Psoas muscle (tissue), 8 donors: ENCODE measurements around the gene ZFHX3. TPM values are rescaled to one million over a fixed set of nuclear protein-coding genes. Genes with fewer than 3 reads are reported as not detected.

ENCODE experiments used
- ATAC-seq, 4 donors: fragments of 200-7000 bp; cut with Tn5 transposase; one replicate each; pipeline ENCODE4 v1.9.1; 2020; ENCODE audit warnings: moderate library complexity in 3 of 4, mild to moderate bottlenecking in 2 of 4
- DNase-seq, 2 donors: peaks; one replicate each; pipeline ENCODE4 v3.0.0-alpha.2; 2020
- H3K27ac ChIP-seq: fragments of 200-600 bp; one replicate; pipeline ENCODE4 v1.8.0; 2022
- H3K27me3 ChIP-seq, 3 donors: fragments of 200-600 bp in 1 of 3; one replicate each; pipeline versions ENCODE4 v1.6.1 to v1.8.0; 2013 to 2022; ENCODE audit warnings: low read length in 2 of 3, mild to moderate bottlenecking in 2 of 3, moderate library complexity in 1 of 3; ENCODE audit not compliant: insufficient read depth in 3 of 3
- H3K36me3 ChIP-seq, 2 donors: fragments of 200-600 bp in 1 of 2; one replicate each; pipeline versions ENCODE4 v1.6.1 to v1.8.0; 2013 to 2022; ENCODE audit warnings: low read depth in 1 of 2, mild to moderate bottlenecking in 1 of 2, moderate library complexity in 1 of 2; ENCODE audit not compliant: insufficient read depth in 1 of 2
- H3K4me1 ChIP-seq: fragments of 200-600 bp; one replicate; pipeline ENCODE4 v1.8.0; 2022
- H3K4me3 ChIP-seq: fragments of 200-600 bp; one replicate; pipeline ENCODE4 v1.8.0; 2022; ENCODE audit warnings: mild to moderate bottlenecking
- H3K9me3 ChIP-seq: fragments of 200-600 bp; one replicate; pipeline ENCODE4 v1.8.0; 2022
- WGBS, 3 donors: extraction: QIAGEN DNeasy Blood & Tissue Kit; methylation state at CpG; one replicate each; pipeline versions ENCODE4 v1.1.6 to v1.1.7; 2013; 5-methylcytosine and 5-hydroxymethylcytosine counted together
- intact Hi-C, 2 donors: fragments of 100-400 bp; cut with DNase I; formaldehyde crosslinking; loops; one replicate each; pipeline versions ENCODE4 v1.11.0 to v1.14.2; 2022
- polyA plus RNA-seq, 3 donors: library from polyadenylated mRNA; stranded (reverse); fragments of 200-250 nt; gene quantifications; one replicate each; pipeline ENCODE4 v1.2.3, GENCODE V29; 2013
- total RNA-seq, 4 donors: library from RNA; stranded (reverse); fragmentation: NEBNext Ultra II Directional in 2 of 4; extraction: Animal tissue kit (Norgen Biotek cat#: 25700) in 2 of 4; gene quantifications; one replicate each; pipeline versions ENCODE4 v1.2.1 to v1.2.4, GENCODE V29; 2021 to 2023
- TF ChIP-seq, protein P1 (sequence below): fragments of 200-600 bp; IDR thresholded peaks from one replicate; pipeline ENCODE4 v1.8.0; 2022; ENCODE audit warnings: antibody characterized with exemption
- donor health status: healthy with polysubstance abuse.
- donor health status: DM: no; HTN: no; CAD: no; lungs with moderate emphysema.
- donor health status: Bipolar disorder and iron deficiency.
- donor health status: healthy.
- donor health status: DM: yes; HTN: yes; CAD: no.
- donor health status: DM: no; HTN: no; CAD: no.
- donor health status: DM: no; HTN: no; CAD: no.
- donor health status: DM: yes; HTN: yes; CAD: no.

The ZFHX3 gene
- total and polyA plus RNA-seq, 7 donors, result 3.3 to 36.9 (median 11.5) TPM

GRCh38 chr16:72925631-72925979 is 122.3 kb downstream of the ZFHX3 start:
- Histone ChIP-seq H3K27ac (no peak overlapping the region), H3K4me3 (no peak overlapping the region), H3K36me3 (no peaks in the 10 kb centered on the region), H3K9me3 (no peaks in the 10 kb centered on the region), H3K4me1 (peaks cover 28% of the 10 kb centered on the region), H3K27me3 (no peaks in the 10 kb centered on the region)
- DNase-seq (no peak), ATAC-seq (no peak)
- 96 to 99% (median 96%) methylated on average over 5 of the region's 5 CpGs for WGBS, 3 donors
- intact Hi-C loops, result no loop called here
- TF ChIP-seq, protein P1, sequence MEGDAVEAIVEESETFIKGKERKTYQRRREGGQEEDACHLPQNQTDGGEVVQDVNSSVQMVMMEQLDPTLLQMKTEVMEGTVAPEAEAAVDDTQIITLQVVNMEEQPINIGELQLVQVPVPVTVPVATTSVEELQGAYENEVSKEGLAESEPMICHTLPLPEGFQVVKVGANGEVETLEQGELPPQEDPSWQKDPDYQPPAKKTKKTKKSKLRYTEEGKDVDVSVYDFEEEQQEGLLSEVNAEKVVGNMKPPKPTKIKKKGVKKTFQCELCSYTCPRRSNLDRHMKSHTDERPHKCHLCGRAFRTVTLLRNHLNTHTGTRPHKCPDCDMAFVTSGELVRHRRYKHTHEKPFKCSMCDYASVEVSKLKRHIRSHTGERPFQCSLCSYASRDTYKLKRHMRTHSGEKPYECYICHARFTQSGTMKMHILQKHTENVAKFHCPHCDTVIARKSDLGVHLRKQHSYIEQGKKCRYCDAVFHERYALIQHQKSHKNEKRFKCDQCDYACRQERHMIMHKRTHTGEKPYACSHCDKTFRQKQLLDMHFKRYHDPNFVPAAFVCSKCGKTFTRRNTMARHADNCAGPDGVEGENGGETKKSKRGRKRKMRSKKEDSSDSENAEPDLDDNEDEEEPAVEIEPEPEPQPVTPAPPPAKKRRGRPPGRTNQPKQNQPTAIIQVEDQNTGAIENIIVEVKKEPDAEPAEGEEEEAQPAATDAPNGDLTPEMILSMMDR, result no peak

- no peaks in the 10 kb centered on the region for H3K27me3 ChIP-seq
- TF ChIP-seq, protein P1, result no peak
- ATAC-seq, result no peak
- no peak for DNase-seq
- H3K4me3 ChIP-seq, result no peak overlapping the region
- WGBS, 3 donors, result 90 to 96% (median 94%) methylated on average over 17 of the region's 17 CpGs
- no peaks in the 10 kb centered on the region for H3K9me3 ChIP-seq
- H3K4me1 ChIP-seq, result peaks cover 25% of the 10 kb centered on the region
- no peak overlapping the region for H3K27ac ChIP-seq
- H3K36me3 ChIP-seq, result no peaks in the 10 kb centered on the region
- intact Hi-C loops, result no loop called here
Measured at GRCh38 chr16:72924927-72925630, 122.8 kb downstream of the ZFHX3 start.

DNA sequence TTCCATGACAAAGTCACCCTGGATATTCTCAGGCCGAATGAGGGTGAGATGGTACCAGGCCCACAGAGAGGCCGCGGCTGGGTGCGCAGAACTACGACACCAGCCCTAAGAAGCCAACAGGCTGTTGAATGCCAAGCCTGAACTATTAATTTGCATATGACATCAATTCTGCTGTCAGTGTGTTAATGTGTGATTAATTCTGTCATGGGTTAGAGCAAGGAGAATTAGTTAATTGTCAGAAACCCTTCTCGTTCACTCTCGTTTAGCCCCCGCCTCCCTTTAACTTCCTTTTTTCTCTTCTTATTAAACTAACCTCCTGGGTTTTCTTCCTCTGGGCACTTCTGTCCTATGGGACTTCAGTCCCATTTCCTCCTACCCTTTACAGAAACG is 123.4 kb downstream of the ZFHX3 start:
- no peaks in the 10 kb centered on the region for H3K27me3 ChIP-seq
- intact Hi-C loops, result no loop called here
- H3K4me3 ChIP-seq, result no peak overlapping the region
- ATAC-seq (no peak), DNase-seq (no peak)
- no peak overlapping the region for H3K27ac ChIP-seq
- TF ChIP-seq, protein P1, result no peak
- WGBS, 3 donors, result 93 to 97% (median 96%) methylated on average over 9 of the region's 9 CpGs
- H3K9me3 ChIP-seq, result no peaks in the 10 kb centered on the region
- H3K4me1 ChIP-seq, result peaks cover 25% of the 10 kb centered on the region
- no peaks in the 10 kb centered on the region for H3K36me3 ChIP-seq

DNA sequence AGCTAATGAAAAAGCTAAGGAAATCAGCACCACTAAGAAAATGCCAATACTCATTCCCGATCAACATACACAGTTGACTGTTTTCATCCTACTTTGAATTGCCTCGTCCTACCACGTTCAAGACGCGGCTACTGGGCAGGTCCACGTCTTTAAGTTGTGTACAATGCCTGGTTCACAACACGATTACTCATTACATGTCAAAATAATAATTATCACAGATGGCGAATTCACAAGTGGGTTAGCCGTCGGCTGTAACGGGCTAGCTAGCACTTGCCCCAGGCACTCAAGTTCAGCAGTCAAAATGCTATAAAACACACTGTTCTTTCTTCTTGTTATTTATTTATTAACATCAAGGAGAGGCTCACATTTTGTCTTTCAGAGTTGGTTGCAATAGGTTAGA is 124.2 kb downstream of the ZFHX3 start:
- no peak overlapping the region for H3K4me3 ChIP-seq
- no peak overlapping the region for H3K27ac ChIP-seq
- ATAC-seq (no peak), DNase-seq (no peak)
- WGBS, 3 donors, result 92 to 98% (median 95%) methylated on average over 11 of the region's 11 CpGs
- peaks cover 25% of the 10 kb centered on the region for H3K4me1 ChIP-seq
- no peaks in the 10 kb centered on the region for H3K9me3 ChIP-seq
- no peaks in the 10 kb centered on the region for H3K36me3 ChIP-seq
- TF ChIP-seq, protein P1, result no peak
- intact Hi-C loops, result no loop called here
- no peaks in the 10 kb centered on the region for H3K27me3 ChIP-seq

GRCh38 chr16:72922714-72923113 is 125.2 kb downstream of the ZFHX3 start:
- Histone ChIP-seq H3K4me1 (peaks cover 25% of the 10 kb centered on the region), H3K27me3 (no peaks in the 10 kb centered on the region), H3K4me3 (no peak overlapping the region), H3K36me3 (no peaks in the 10 kb centered on the region), H3K9me3 (no peaks in the 10 kb centered on the region), H3K27ac (no peak overlapping the region)
- TF ChIP-seq, protein P1, result no peak
- intact Hi-C loops, result no loop called here
- ATAC-seq (no peak), DNase-seq (no peak)
- 69 to 73% (median 70%) methylated on average over 3 of the region's 3 CpGs for WGBS, 3 donors
